ENCODE results near the gene PLCH1. TPM values are rescaled to one million over a fixed set of nuclear protein-coding genes. Genes with fewer than 3 reads are reported as not detected.
A peak's percentile ranks its signal among the peaks of the same experiment; 100 is the strongest.

PLCH1 gene
- total and polyA plus RNA-seq, 2 of the 13 experiments (the other 11 are each of a cell fraction or from before 2014, with no cell fraction given), result 2.0 to 3.0 TPM

DNA sequence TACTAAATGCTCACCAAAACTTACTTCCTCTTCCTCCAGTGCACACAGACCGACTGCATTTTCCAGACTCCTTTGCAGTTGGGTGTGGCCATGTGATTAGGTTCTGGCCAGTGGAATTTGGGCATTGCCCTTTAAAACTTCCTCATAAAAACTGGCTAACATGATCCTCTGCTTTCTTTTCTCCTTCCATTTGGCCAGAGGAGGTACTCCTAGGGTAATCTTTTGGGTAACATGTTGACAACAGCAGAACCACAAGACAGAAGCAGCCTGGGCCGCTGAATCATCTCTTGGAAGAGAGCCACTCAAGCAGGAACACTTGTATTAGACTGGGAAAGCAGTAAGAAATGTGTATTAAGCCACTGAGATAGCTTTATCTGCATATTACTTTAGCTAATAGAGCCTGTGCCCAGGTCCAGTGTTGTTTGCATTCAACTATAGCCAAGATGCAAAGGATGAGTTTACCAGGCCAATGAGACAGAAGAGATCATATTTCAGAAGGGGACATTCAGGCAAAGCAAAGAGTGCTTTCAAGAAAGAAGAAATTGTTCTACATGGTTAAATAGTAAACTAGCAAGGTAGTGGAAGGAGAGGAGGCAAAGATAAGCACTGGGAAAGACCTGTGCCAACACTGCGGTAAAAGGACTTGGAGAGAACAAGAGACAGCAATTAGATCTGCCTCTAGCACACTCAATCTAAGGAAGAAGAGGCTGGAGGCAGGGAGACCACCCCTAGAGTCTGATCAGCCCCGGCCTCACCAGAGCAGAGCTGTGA is 79.8 kb downstream of the PLCH1 start (continued):
- TF ChIP-seq, protein P1, sequence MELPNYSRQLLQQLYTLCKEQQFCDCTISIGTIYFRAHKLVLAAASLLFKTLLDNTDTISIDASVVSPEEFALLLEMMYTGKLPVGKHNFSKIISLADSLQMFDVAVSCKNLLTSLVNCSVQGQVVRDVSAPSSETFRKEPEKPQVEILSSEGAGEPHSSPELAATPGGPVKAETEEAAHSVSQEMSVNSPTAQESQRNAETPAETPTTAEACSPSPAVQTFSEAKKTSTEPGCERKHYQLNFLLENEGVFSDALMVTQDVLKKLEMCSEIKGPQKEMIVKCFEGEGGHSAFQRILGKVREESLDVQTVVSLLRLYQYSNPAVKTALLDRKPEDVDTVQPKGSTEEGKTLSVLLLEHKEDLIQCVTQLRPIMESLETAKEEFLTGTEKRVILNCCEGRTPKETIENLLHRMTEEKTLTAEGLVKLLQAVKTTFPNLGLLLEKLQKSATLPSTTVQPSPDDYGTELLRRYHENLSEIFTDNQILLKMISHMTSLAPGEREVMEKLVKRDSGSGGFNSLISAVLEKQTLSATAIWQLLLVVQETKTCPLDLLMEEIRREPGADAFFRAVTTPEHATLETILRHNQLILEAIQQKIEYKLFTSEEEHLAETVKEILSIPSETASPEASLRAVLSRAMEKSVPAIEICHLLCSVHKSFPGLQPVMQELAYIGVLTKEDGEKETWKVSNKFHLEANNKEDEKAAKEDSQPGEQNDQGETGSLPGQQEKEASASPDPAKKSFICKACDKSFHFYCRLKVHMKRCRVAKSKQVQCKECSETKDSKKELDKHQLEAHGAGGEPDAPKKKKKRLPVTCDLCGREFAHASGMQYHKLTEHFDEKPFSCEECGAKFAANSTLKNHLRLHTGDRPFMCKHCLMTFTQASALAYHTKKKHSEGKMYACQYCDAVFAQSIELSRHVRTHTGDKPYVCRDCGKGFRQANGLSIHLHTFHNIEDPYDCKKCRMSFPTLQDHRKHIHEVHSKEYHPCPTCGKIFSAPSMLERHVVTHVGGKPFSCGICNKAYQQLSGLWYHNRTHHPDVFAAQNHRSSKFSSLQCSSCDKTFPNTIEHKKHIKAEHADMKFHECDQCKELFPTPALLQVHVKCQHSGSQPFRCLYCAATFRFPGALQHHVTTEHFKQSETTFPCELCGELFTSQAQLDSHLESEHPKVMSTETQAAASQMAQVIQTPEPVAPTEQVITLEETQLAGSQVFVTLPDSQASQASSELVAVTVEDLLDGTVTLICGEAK (IDR thresholded peaks at IDR 0.05), result no peak
- TF ChIP-seq, protein P1 (CRISPR knock-in tag; IDR thresholded peaks at IDR 0.05), result no peak
- TF ChIP-seq, protein P2, sequence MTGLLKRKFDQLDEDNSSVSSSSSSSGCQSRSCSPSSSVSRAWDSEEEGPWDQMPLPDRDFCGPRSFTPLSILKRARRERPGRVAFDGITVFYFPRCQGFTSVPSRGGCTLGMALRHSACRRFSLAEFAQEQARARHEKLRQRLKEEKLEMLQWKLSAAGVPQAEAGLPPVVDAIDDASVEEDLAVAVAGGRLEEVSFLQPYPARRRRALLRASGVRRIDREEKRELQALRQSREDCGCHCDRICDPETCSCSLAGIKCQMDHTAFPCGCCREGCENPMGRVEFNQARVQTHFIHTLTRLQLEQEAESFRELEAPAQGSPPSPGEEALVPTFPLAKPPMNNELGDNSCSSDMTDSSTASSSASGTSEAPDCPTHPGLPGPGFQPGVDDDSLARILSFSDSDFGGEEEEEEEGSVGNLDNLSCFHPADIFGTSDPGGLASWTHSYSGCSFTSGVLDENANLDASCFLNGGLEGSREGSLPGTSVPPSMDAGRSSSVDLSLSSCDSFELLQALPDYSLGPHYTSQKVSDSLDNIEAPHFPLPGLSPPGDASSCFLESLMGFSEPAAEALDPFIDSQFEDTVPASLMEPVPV (CRISPR knock-in tag; IDR thresholded peaks at IDR 0.05), result no peak
- TF ChIP-seq HNRNPH1 (optimal IDR thresholded peaks at IDR 0.05; ENCODE audit: low read depth, low read length), result no peak
- no peak for TF ChIP-seq DNMT1 (CRISPR knock-in tag; IDR thresholded peaks at IDR 0.05)
- TF ChIP-seq MED13 (CRISPR knock-in tag; IDR thresholded peaks at IDR 0.05), result no peak
- no peak for TF ChIP-seq SP4 (CRISPR knock-in tag; IDR thresholded peaks at IDR 0.05)
- TF ChIP-seq FOXC1 (CRISPR knock-in tag; IDR thresholded peaks at IDR 0.05; ENCODE audit: borderline replicate concordance), result no peak
- TF ChIP-seq ZFP36L1 (CRISPR knock-in tag; IDR thresholded peaks at IDR 0.05), result no peak
- TF ChIP-seq NCOA1 (CRISPR knock-in tag; IDR thresholded peaks at IDR 0.05), result no peak
- no peak for TF ChIP-seq ZFP62 (CRISPR knock-in tag; IDR thresholded peaks at IDR 0.05)
- no peak for TF ChIP-seq CBFB (CRISPR knock-in tag; IDR thresholded peaks at IDR 0.05)
- peak; percentile 27; the same call in 1 of the 2 replicates for TF ChIP-seq ZNF792 (CRISPR knock-in tag; IDR thresholded peaks at IDR 0.05)
- TF ChIP-seq, protein P3, sequence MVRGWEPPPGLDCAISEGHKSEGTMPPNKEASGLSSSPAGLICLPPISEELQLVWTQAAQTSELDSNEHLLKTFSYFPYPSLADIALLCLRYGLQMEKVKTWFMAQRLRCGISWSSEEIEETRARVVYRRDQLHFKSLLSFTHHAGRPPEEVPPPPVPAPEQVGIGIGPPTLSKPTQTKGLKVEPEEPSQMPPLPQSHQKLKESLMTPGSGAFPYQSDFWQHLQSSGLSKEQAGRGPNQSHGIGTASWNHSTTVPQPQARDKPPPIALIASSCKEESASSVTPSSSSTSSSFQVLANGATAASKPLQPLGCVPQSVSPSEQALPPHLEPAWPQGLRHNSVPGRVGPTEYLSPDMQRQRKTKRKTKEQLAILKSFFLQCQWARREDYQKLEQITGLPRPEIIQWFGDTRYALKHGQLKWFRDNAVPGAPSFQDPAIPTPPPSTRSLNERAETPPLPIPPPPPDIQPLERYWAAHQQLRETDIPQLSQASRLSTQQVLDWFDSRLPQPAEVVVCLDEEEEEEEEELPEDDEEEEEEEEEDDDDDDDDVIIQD (CRISPR knock-in tag; IDR thresholded peaks at IDR 0.05; ENCODE audit: low read depth), result peak; percentile 45; the same call in 1 of the 2 replicates
- TF ChIP-seq GATAD2A (CRISPR knock-in tag; IDR thresholded peaks at IDR 0.05), result peak; percentile 79
- TF ChIP-seq, protein P4, sequence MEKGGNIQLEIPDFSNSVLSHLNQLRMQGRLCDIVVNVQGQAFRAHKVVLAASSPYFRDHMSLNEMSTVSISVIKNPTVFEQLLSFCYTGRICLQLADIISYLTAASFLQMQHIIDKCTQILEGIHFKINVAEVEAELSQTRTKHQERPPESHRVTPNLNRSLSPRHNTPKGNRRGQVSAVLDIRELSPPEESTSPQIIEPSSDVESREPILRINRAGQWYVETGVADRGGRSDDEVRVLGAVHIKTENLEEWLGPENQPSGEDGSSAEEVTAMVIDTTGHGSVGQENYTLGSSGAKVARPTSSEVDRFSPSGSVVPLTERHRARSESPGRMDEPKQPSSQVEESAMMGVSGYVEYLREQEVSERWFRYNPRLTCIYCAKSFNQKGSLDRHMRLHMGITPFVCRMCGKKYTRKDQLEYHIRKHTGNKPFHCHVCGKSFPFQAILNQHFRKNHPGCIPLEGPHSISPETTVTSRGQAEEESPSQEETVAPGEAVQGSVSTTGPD (CRISPR knock-in tag; IDR thresholded peaks at IDR 0.05), result no peak
- TF ChIP-seq JARID2 (CRISPR knock-in tag; IDR thresholded peaks at IDR 0.05; ENCODE audit: insufficient replicate concordance), result no peak

Data from HepG2 (cell line).